HFFc6 (cell line): ENCODE results near the gene PJA2. TPM values are rescaled to one million over a fixed set of nuclear protein-coding genes. Genes with fewer than 3 reads are reported as not detected.

Source experiments
- DNase-seq: peaks from one replicate; pipeline ENCODE4 v3.0.0-alpha.2; 2018
- H3K27ac Mint-ChIP-seq: 2 replicates; pipeline ENCODE4 v1.8.0; 2020; ENCODE audit warnings: mild to moderate bottlenecking, mixed read lengths
- H3K27me3 Mint-ChIP-seq: 2 replicates; pipeline ENCODE4 v1.8.0; 2021; ENCODE audit warnings: mild to moderate bottlenecking, moderate library complexity, mixed read lengths; ENCODE audit not compliant: insufficient read depth
- H3K36me3 Mint-ChIP-seq: 2 replicates; pipeline ENCODE4 v1.8.0; 2021; ENCODE audit warnings: low read depth, mixed read lengths
- H3K4me1 Mint-ChIP-seq: 2 replicates; pipeline ENCODE4 v1.8.0; 2020; ENCODE audit warnings: low read depth, mixed read lengths
- H3K4me3 Mint-ChIP-seq: 2 replicates; pipeline ENCODE4 v1.8.0; 2020; ENCODE audit warnings: mild to moderate bottlenecking, moderate library complexity, mixed read lengths
- H3K9me3 Mint-ChIP-seq: 2 replicates; pipeline ENCODE4 v1.8.0; 2020; ENCODE audit warnings: mild to moderate bottlenecking, mixed read lengths
- CTCF ChIP-seq: fragments of 200-600 bp; sonication (generic); IDR thresholded peaks from 2 replicates; pipeline ENCODE4 v1.5.0; 2021; ENCODE audit warnings: antibody characterized with exemption, mild to moderate bottlenecking
- total RNA-seq, 6 experiments: library from RNA; stranded (reverse); fragmentation: NEBNext Ultra II Directional; extraction: Animal tissue kit (Norgen Biotek cat#: 25700); gene quantifications; 2 replicates in 1 of 6; 3 replicates in 5 of 6; pipeline ENCODE4 v1.2.3, GENCODE V29; 2021

PJA2 gene
- total RNA-seq, 6 experiments from 2014 or later: 68.5 to 78.7 (median 76.1) TPM

- DNase-seq: no peak
- H3K4me3 Mint-ChIP-seq: no peak overlapping the region
- peaks cover 9% of the 10 kb centered on the region for H3K27me3 Mint-ChIP-seq
- H3K27ac Mint-ChIP-seq: no peak overlapping the region
- H3K36me3 Mint-ChIP-seq: no peaks in the 10 kb centered on the region
- TF ChIP-seq CTCF: no peak
- no peaks in the 10 kb centered on the region for H3K9me3 Mint-ChIP-seq
- H3K4me1 Mint-ChIP-seq: peaks cover 20% of the 10 kb centered on the region
These were observed 97.1 kb downstream of the PJA2 start for GRCh38 chr5:109312695-109313094.

GRCh38 chr5:109310315-109310714 lies 99.5 kb downstream of the PJA2 start:
- Mint-ChIP-seq H3K36me3 (no peaks in the 10 kb centered on the region), H3K4me1 (peaks cover 3% of the 10 kb centered on the region; the same call in 1 of the 2 replicates), H3K9me3 (no peaks in the 10 kb centered on the region), H3K4me3 (no peak overlapping the region), H3K27me3 (peaks cover 11% of the 10 kb centered on the region), H3K27ac (no peak overlapping the region)
- TF ChIP-seq CTCF: no peak
- no peak for DNase-seq

- no peak for DNase-seq
- H3K27me3 Mint-ChIP-seq: peaks cover 11% of the 10 kb centered on the region
- H3K9me3 Mint-ChIP-seq: no peaks in the 10 kb centered on the region
- no peak for TF ChIP-seq CTCF
- H3K27ac Mint-ChIP-seq: no peak overlapping the region
- no peak overlapping the region for H3K4me3 Mint-ChIP-seq
- H3K4me1 Mint-ChIP-seq: no peaks in the 10 kb centered on the region
- H3K36me3 Mint-ChIP-seq: no peaks in the 10 kb centered on the region
These were observed 100.3 kb downstream of the PJA2 start for GRCh38 chr5:109309326-109310063.

GRCh38 chr5:109307951-109308350 lies 101.8 kb downstream of the PJA2 start:
- no peak for DNase-seq
- H3K4me3 Mint-ChIP-seq: no peak overlapping the region
- H3K27ac Mint-ChIP-seq: no peak overlapping the region
- TF ChIP-seq CTCF: no peak
- no peaks in the 10 kb centered on the region for H3K9me3 Mint-ChIP-seq
- H3K27me3 Mint-ChIP-seq: peaks cover 11% of the 10 kb centered on the region
- no peaks in the 10 kb centered on the region for H3K4me1 Mint-ChIP-seq
- H3K36me3 Mint-ChIP-seq: no peaks in the 10 kb centered on the region

GRCh38 chr5:109307456-109307855 lies 102.3 kb downstream of the PJA2 start:
- no peak for DNase-seq
- no peaks in the 10 kb centered on the region for H3K4me1 Mint-ChIP-seq
- H3K4me3 Mint-ChIP-seq: no peak overlapping the region
- no peaks in the 10 kb centered on the region for H3K36me3 Mint-ChIP-seq
- H3K27me3 Mint-ChIP-seq: peaks cover 10% of the 10 kb centered on the region
- no peaks in the 10 kb centered on the region for H3K9me3 Mint-ChIP-seq
- H3K27ac Mint-ChIP-seq: no peak overlapping the region
- no peak for TF ChIP-seq CTCF
